ENCODE results near the gene UEVLD. TPM values are rescaled to one million over a fixed set of nuclear protein-coding genes. Genes with fewer than 3 reads are reported as not detected.

The UEVLD gene
- total RNA-seq, 2 experiments from 2014 or later, result 13.9 to 22.8 TPM

- ATAC-seq, result no peak
- Mint-ChIP-seq H3K36me3 (ENCODE audit: low read depth) (peaks cover 11% of the 10 kb centered on the region), H3K27me3 (no peaks in the 10 kb centered on the region), H3K4me3 (no peak overlapping the region), H3K27ac (no peak overlapping the region), H3K9me3 (peaks cover 6% of the 10 kb centered on the region), H3K4me1 (ENCODE audit: low read depth) (peaks cover 33% of the 10 kb centered on the region)
- intact Hi-C loops (cut with micrococcal nuclease), result no loop called here
- ChIA-PET POLR2A (interaction anchor here (1.0 to 1.6 kb wide), 2 partner anchors 10 to 21 kb away, joined by 3 to 6 read pairs; partner anchors contain the start of gene SPTY2D1), CTCF (interaction anchor here (1.6 to 1.8 kb wide), 2 partner anchors 28 to 98 kb away, joined by 3 to 8 read pairs; no protein-coding TSS in a partner anchor)
- no peak for DNase-seq
- TF ChIP-seq CTCF (IDR thresholded peaks at IDR 0.05), result no peak
Observed at GRCh38 chr11:18624161-18624560, 35.6 kb upstream of the UEVLD start.

GRCh38 chr11:18623707-18624106 lies 35.2 kb upstream of the UEVLD start:
- POLR2A ChIA-PET, result interaction anchor here (1.0 to 1.6 kb wide), 2 partner anchors 10 to 21 kb away, joined by 3 to 6 read pairs; partner anchors contain the start of gene SPTY2D1
- CTCF ChIA-PET, result interaction anchor here (1.3 to 1.8 kb wide), 3 partner anchors 9 to 98 kb away, joined by 3 to 8 read pairs (median 3); no protein-coding TSS in a partner anchor
- intact Hi-C loops (cut with micrococcal nuclease), result no loop called here
- ATAC-seq (no peak), DNase-seq (no peak)
- Mint-ChIP-seq H3K9me3 (peaks cover 6% of the 10 kb centered on the region), H3K27me3 (no peaks in the 10 kb centered on the region), H3K4me3 (no peak overlapping the region), H3K36me3 (ENCODE audit: low read depth) (peaks cover 11% of the 10 kb centered on the region), H3K27ac (no peak overlapping the region), H3K4me1 (ENCODE audit: low read depth) (peaks cover 34% of the 10 kb centered on the region)
- TF ChIP-seq CTCF (IDR thresholded peaks at IDR 0.05), result no peak

- peaks cover 53% of the 10 kb centered on the region for H3K4me1 Mint-ChIP-seq (ENCODE audit: low read depth)
- no peak for TF ChIP-seq CTCF (IDR thresholded peaks at IDR 0.05)
- CTCF ChIA-PET, result interaction anchor here (0.7 to 2.8 kb wide), 8 partner anchors 10 to 1389 kb away, joined by 3 to 7 read pairs (median 4); no protein-coding TSS in a partner anchor
Observed at GRCh38 chr11:18618342-18619025, 29.9 kb upstream of the UEVLD start.

GRCh38 chr11:18617688-18618341 lies 29.3 kb upstream of the UEVLD start:
- peak overlapping the region; percentile 33 for H3K4me3 Mint-ChIP-seq
- DNase-seq (peak; percentile 63), ATAC-seq (peak; percentile 72)
- ChIA-PET POLR2A (interaction anchor here (0.8 to 2.8 kb wide), 5 partner anchors 12 to 919 kb away, joined by 3 to 16 read pairs (median 6); partner anchors contain the start of genes SPTY2D1, TSG101 and UEVLD), CTCF (interaction anchor here (0.7 to 2.8 kb wide), 8 partner anchors 11 to 374 kb away, joined by 3 to 7 read pairs (median 4); no protein-coding TSS in a partner anchor)
- no peaks in the 10 kb centered on the region for H3K27me3 Mint-ChIP-seq
- H3K36me3 Mint-ChIP-seq (ENCODE audit: low read depth), result peaks cover 20% of the 10 kb centered on the region
- intact Hi-C loops (cut with micrococcal nuclease), result loop anchor here (2.0 kb wide), 1 partner anchor 29 kb away; the partner anchor contains the start of gene UEVLD
- H3K27ac Mint-ChIP-seq, result peak overlapping the region; percentile 47
- no peak for TF ChIP-seq CTCF (IDR thresholded peaks at IDR 0.05)
- no peaks in the 10 kb centered on the region for H3K9me3 Mint-ChIP-seq
- peaks cover 53% of the 10 kb centered on the region for H3K4me1 Mint-ChIP-seq (ENCODE audit: low read depth)

More at GRCh38 chr11:18618342-18619025, 29.9 kb upstream of the UEVLD start:
- DNase-seq (no peak), ATAC-seq (no peak)
- POLR2A ChIA-PET, result interaction anchor here (0.8 to 3.5 kb wide), 6 partner anchors 11 to 918 kb away, joined by 3 to 19 read pairs (median 6); partner anchors contain the start of genes SPTY2D1 and TSG101
- Mint-ChIP-seq H3K36me3 (ENCODE audit: low read depth) (peaks cover 20% of the 10 kb centered on the region), H3K27me3 (no peaks in the 10 kb centered on the region), H3K9me3 (no peaks in the 10 kb centered on the region), H3K27ac (peak overlapping the region; percentile 47), H3K4me3 (peak overlapping the region; percentile 33)
- intact Hi-C loops (cut with micrococcal nuclease), result loop anchor here (2.0 kb wide), 1 partner anchor 30 kb away; the partner anchor contains the start of gene UEVLD

Data from activated CD8-positive, alpha-beta T cell treated with anti-CD3 and anti-CD28 coated beads for 36 hours (primary cell).